NCI-H1694 treated with DMSO at 0.1 percent for 48 hours (cell line): ENCODE measurements around the gene ATRX.
"Not testable (repeated sequence)": the region's sequence is repeated elsewhere in the genome, so short reads cannot be mapped to it uniquely, and the experiment has no call there.

ENCODE experiments used
- DNase-seq: peaks from one replicate; lab custom pipeline; 2025; lab: John Stamatoyannopoulos, UW

The ATRX gene

DNA sequence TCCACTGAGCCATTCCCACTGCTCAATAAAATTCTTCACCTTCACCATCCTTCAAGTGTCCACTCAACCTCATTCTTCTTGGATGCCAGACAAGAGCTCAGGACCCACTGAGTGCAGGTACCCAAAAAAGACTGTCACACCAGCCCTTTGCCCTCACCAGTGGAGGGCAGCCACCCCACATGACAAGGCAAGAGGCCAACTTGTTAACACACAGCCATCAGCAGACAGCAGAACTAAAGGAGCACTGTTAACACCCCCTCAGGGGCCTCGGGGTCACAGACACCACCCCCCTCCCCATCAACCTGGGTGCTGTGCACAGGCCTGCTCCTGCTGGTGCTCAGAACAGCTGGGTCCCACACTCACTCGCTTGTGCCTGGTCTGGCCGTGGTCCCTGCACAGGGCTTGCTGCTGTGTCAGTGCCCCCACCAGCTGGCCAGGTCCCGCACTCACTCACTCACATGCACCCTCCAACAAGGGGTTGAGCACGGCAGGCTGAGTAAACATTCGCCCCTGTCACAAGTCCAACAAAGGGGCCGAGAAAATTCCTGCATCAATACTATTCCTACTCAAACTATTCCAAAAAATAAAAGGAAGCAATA lies 54.1 kb downstream of the ATRX start:
- DNase-seq, result no peak

DNA sequence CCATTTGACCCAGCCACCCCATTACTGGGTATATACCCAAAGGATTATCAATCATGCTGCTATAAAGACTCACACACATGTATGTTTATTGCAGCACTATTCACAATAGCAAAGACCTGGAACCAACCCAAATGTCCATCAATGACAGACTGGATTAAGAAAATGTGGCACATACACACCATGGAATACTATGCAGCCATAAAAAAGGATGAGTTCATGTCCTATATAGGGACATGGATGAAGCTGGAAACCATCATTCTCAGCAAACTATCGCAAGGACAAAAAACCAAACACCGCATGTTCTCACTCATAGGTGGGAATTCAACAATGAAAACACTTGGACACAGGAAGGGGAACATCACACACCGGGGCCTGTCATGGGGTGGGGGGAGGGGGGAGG lies 59.9 kb downstream of the ATRX start:
- DNase-seq, result not testable (repeated sequence)

DNA sequence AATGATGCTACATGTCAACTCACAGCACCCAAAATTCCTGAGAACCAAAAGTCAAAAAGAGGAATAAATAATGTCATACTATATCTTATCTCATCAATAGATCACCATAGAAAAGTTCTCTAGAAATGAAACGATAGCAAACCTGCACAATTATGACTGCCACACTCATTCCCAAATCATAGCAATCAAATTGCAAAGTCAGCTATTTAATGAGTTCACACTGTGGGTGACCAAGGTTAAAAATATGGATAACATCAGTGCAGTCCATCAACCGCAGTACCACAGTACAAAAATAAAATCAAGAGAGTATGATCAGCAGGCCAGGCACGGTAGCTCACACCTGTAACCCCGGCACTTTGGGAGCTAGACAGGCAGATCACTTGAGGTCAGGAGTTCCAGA lies 62.3 kb downstream of the ATRX start:
- DNase-seq, result no peak

DNA sequence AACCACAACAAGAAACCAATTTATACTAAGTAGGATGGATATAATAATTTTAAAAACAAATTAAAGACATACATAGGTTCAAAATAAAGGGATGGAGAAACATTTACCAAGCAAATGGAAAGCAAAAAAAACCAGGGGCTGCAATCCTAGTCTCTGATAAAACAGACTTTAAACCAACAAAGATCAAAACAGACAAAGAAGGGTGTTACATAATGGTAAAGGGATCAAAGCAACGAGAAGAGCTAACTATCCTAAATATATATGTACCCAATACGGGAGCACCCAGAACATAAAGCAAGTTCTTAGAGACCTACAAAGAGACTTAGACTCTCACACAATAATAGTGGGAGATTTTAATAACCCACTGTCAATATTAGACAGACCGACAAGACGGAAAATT lies 66.6 kb downstream of the ATRX start:
- DNase-seq, result no peak

DNA sequence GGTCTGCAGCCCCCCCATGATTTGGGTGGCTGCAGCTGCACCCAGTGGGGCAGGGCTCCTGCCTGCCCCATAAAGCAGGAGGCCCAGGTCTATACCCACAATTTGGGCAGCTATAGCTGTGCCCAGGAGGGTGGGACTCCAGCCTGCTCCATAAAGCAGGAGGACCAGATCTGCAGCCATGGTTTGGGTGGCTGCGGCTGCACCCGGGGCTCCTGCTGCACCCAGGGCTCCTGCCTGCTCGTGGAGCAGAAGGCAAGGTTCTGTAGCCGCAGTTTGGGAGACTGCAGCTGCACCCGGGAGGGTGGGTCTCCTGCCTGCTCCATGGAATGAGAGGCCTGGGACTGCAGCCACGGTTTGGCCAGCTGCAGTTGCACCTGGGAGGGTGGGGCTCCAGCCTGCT lies 81.1 kb downstream of the ATRX start:
- DNase-seq, result no peak

DNA sequence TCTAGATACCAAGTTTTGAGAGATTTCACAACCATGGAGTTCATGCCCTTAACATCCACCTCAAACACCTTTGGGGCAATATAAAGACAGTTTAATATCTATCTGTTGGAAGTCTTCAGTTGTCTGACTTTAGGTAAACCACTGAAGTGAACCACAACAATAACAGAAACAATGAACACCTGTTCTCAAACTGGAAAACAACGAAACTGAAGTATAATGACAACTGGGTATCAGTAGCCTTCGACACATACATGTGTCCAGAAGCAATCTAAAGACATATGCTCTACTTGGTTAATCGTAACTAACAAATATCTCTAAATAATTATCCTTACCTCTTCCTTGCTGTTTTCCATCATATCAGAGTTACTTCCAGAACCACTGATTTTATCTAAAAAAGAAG lies 87.8 kb downstream of the ATRX start:
- DNase-seq, result no peak

DNA sequence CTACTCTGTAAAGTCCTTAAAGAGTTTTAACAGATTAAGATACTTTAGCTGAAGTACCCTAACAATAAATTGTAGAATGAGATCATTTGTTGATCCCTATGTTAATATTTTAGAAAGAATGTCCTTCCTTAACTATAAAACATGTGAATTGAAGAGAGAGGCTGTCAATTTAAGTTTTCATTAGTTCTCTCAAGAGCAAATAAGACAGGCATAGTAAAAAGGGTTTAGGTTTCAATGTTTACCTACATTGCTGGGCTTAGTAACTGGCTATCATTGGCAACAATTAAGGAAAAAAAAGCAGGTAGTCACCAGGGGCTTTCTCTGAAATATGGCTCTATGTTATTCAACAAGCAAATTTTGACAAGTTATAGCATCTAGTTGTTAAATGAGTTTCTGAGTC lies 91.5 kb downstream of the ATRX start:
- no peak for DNase-seq

DNA sequence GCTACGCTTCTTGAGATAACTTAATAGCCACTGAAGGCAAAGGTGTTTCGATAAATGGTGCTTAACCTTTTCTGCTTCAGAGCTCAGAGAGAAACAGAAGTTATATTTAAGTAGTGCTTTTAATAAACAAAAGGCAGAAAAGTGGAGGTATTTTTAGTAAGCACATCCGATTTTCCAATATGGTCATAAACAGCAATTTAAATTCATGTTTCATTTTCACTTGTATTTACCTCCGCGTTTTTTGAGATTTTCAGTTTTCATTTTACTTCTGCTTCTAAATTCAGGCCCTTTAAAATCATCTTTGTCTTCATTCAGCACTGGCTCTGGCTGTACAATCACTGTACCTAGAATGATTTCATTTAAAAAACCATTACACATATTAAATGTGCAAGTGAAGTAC lies 92.4 kb downstream of the ATRX start:
- no peak for DNase-seq

DNA sequence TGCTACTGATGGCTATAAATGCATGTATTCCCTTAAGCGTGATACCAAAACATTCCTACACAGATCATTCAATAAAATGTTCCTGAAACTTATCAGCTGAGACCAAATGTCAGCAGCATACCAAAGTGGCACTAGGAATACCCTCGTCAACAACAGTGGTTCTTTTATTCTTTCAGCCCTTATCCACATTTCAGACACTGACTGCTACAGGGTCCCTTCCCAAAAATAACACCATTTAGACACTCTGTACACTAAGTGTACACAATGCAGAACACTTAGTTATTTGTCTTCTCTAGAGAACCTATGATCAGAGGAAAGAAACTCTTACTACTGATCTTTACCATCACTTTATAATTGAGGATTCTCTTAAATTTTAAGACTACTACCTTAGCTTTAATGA lies 94.1 kb downstream of the ATRX start:
- no peak for DNase-seq

DNA sequence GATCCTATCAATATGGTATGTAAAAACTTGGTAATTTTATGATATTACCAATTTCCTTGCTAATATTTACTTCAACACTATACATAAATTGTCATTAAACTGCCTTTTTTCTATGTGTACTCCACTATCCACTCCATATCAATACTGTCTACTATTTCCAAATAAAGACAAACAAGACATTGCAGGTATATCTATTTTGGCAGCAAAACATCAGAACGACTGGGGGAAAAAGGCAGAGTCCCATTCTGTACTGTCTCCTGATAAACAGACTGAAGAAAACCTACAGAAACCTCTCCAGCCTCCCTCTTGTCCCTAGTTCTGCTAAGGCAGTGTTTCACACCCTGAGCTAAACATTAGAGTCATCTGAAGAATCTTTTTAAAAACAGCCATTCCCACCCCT lies 96.6 kb downstream of the ATRX start:
- no peak for DNase-seq

DNA sequence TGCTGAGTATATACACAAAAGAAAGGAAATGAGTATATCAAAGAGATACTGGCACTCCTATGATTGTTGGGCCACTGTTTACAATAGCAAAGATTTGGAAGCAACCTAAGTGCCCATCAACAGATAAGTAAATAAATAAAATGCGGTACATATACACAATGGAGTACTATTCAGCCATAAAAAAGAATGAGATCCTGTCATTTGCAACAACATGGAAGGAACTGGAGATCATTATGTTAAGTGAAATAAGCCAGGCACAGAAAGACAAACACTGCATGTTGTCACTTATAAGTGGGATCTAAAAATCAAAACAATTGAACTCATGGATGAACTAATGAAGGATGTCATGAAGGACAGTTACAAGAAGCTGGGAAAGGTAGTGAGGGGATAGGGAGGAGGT lies 100.3 kb downstream of the ATRX start:
- not testable (repeated sequence) for DNase-seq

DNA sequence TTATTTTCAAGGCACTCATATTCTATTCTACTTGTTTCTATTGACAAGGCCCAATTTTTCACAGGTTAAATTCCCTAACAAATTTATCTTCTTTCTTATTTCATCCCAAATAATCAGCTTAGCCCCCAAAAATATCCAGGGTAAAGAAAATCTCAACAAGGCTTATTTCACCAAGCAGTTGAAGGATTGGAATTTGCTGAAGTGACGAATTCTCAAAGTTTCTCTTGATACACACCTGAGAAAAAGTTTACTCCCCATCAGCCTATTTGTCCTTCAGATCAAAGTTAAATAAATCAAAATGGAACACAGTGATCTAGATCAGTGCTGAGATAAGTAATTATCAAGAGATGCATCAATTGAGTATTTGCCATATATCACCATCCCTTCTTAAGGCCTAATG lies 106.9 kb downstream of the ATRX start:
- no peak for DNase-seq

DNA sequence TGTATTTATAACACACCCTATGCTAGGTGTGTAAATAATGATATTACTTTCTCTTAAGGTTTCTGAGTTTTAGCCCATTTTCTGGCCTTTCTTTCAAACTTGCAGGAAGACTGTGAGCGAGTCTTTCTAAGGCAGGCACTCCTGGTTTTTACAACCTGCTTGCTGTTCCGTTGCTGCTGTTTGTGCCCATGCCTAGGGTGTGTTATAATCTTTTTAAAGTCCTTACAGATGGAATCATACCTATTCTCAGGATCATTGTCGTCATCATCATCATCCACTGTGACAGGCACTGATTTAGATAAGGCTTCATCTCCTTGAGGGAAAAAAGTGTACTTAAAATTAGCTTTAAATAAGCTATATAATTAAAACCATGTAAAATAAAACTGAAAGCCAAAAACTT lies 110.0 kb downstream of the ATRX start:
- DNase-seq, result no peak

DNA sequence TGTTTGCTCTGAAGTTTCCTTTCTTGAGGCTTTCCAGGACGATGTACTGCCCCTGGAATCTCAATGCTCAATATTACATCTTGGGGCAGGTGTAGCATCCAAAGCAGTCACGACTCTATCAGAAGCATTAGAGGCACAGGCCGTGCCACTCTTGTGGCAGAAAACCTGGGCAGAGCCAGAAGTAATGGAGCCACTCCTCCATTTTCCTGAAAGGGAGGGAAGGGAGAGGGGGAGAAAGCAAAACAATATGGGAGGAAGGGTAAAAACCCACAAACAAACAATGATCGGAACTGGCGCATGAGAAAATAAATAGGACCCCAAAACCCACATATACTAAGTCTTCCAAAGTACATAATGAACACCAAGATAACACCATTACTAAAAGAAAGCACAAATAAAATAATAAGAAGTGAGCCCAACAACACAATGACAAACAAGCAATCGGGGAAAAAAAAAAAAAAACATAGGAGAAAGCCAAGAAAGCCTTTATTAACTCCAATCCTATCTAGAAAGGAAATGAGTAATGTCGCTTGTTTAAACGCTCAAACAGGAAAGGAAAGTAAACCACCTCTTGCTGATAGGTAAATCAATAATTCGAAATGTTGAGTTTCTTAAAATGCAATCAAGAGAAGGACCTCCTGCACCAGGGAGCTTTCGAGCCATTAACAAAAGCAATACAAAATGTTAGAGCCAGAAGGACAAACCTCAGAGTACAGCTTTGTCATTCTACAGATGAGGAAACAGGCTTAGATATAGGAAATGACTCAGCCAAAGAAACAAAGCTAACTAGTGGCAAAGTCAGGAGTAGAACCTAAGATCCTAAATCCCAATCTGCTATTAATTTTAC lies 117.4 kb downstream of the ATRX start:
- DNase-seq, result no peak

DNA sequence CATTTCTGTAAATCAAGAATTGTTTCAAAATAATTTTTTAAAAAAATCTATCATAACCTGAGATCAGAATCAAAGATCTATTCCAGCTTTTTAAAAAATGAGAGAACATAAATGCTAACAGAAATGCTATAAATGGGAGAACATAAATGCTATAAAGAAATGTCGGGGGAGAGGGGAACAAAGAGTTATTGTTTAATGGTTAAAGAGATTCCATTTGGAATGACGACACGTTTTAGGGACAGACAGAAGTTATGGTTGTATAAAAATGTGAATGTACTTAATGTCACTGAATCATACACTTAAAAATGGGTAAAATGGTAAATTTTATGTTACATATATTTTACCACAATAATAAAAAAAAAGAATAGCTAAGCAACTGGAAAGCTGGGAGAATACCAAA lies 127.1 kb downstream of the ATRX start:
- no peak for DNase-seq

DNA sequence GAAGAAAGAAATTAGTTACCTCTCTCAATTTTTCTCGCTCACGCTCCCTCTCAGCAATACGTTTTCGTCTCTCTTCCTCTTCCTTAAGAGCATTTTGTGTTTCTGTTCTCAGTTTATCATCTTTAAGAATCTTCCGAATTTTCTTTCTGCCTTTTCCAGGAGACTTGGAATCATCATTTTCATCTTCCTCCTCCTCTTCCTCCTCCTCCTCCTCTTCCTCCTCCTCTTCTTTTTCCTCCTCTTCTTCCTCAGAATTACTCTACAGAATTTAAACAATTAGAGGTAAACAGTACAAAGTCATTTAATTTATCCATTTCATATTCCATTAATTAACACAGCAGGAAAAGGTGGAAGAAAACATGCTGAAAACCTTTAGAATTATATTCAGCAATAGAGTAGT lies 133.9 kb downstream of the ATRX start:
- DNase-seq, result no peak

DNA sequence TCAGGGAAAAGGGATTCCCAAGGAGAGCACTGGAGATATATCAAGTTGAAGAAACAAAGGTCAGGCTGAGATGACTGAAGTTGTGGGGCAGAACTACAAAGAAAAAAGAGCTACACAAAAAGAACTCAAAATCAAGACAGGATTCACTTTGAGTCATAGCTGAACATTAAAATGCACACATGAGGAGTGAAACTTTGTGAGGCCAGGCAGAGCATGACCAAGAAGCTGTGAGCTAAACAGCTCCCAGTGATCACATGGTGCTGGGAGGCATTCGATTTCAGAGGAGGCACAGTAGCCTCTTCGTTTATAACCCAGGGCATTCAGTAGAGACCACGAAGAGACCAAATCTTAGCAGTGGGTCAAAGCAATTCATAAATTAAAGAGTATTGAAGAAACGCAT lies 145.3 kb downstream of the ATRX start:
- DNase-seq, result no peak

DNA sequence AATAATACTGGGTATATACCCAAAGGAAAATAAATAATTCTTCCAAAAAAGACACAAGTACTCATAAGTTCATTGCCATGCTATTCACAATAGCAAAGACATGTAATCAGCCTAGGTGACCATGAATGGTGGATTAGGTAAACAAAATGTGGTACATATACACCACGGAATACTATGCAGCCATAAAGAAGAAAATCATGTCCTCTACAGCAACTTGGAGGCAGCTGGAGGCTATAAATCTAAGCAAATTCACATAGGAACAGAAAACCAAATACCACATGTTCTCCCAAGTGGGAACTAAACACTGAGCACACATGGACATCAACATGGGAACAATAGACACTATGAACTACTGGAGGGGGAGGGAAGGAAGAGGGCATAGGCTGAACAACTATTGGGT lies 146.2 kb downstream of the ATRX start:
- DNase-seq, result no peak

DNA sequence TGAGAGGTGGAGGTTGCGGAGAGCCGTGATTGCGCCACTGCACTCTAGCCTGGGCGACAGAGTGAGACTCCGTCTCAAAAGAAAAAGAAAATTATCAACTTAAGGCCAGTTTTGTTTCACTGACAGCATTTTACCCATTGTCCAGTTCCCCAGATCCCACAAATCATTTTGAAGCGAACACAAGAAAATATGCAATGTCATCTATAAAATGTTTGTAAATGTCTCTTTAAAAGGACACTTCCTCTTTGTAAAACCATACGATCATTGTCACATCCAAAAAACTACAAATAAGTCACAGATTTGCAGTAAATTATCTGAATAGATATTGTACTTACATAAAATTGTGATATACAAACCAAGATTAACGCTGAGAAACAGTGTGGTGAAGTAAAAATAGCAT lies 147.6 kb downstream of the ATRX start:
- no peak for DNase-seq

DNA sequence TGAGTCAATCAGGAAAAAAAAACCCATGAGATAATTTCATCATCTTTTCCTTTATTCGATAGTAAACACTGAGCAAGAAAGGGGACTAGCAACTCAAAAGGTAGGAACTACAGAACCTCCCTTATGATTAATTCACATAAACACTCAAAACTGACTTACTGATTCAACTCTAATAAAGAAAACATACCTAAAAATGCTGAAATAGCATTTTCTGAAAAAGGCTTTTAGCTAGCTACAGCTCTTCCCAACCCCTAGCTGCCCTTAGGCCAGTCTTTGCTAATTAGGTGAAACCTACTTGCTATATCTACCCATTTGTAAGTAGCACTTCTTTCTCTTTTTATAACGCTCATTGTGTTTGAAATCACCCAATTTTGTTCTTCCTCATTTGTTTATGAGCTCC lies 150.6 kb downstream of the ATRX start:
- DNase-seq, result no peak

DNA sequence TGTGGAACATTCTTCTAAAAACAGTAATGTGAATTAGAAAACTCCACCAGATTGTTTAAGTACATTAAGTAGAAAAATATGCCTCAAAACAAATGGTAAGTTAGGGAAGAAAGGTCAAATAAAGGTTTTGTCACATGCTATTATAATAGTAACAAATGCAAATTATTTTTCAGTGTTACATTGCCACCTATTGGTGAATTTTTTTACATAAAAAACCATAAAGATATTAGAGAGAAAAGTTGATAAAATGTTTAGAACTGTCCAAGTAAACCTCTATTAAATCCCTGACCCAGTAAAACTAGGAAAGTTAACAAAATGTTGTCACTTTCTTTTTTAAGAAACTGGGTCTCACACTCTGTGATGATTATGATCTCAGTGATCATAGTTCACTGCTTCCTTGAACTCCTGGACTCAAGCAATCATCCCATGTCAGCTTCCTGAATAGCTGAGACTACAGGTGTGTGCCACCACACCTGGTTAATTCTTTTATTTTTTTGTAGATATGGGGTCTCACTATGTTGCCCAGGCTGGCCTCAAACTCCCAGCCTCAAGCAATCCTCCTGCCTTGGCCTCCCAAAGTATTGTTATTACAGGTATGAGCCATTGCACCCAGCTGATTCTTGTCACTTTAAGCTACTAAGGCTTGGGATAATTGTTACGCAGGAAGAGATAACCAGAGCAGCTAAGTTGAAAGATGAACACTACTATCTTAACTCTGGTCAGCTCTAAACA lies 157.6 kb downstream of the ATRX start:
- no peak for DNase-seq

DNA sequence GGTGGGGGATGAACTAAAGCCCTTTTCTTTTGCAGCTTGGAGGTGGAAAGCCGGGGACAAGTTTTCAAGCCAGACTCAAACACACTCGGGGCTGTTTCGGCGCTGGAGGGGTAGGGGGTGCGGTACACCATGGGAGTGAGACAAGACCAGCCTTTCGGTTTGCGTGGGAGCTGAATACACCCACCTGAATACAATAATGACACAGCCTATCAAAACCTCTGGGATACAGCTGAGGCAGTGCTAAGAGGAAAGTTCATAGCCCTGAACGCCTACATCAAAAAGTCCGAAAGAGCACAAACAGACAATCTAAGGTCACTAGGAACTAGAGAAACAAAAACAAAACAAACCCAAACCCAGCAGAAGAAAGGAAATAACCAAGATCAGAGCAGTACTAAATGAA lies 163.3 kb downstream of the ATRX start:
- no peak for DNase-seq

DNA sequence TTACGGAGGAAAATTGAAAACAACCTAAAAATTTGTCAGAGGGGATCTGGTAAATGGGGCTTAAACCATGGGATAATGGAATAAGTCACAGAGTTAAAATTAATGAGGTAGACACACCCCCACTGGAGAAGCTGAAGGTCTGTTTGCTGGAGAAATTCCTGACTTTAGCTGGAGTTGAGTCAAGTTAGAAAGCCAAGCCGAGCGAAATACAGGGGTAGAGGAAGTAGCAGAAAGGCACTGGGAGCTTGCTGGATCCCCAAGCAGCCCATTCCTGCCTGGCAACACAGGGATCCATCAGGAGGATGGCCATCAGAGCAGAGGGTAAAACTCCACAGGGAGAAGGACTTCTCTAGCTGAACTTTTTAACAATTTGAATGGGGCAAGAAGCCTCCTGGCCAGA lies 163.8 kb downstream of the ATRX start:
- DNase-seq, result no peak
